Panc1 (cell line): ENCODE measurements around the gene CLSTN2. TPM values are rescaled to one million over a fixed set of nuclear protein-coding genes. Genes with fewer than 3 reads are reported as not detected.

Experiments used
- ATAC-seq: fragments of 200-7000 bp; cut with Tn5 transposase; 2 replicates; pipeline ENCODE4 v1.9.1; 2020; ENCODE audit warnings: mild to moderate bottlenecking, moderate library complexity
- BruUV-seq: library from RNA; stranded (reverse); fragments of 400-500 nt; replicated peaks from 2 replicates; lab custom pipeline; 2021; lab: Mats Ljungman, UMichigan
- CTCF ChIA-PET: fragments of 300-600 bp; sonication (Branson Sonifier 250); formaldehyde crosslinking; loops from one replicate; lab custom pipeline; 2022; ENCODE audit warnings: antibody characterized with exemption; lab: Charles Lee
- POLR2A ChIA-PET: fragments of 300-600 bp; sonication (Branson Sonifier 250); formaldehyde crosslinking; loops from one replicate; lab custom pipeline; 2022; ENCODE audit warnings: antibody characterized with exemption; lab: Charles Lee
- DNase-seq: peaks from one replicate; pipeline ENCODE4 v3.0.0-alpha.2; 2010; ENCODE audit warnings: low read depth, low spot score
- H3K27ac ChIP-seq: 2 replicates; pipeline ENCODE4 v1.5.1; 2011; ENCODE audit warnings: mild to moderate bottlenecking, low read length, inconsistent platforms
- H3K27me3 ChIP-seq: fragments of 200-500 bp; sonication (Bioruptor generic); 2 replicates; pipeline ENCODE4 v1.6.0; 2014; ENCODE audit warnings: low read length, inconsistent platforms; ENCODE audit not compliant: control insufficient read depth, insufficient read depth
- H3K36me3 ChIP-seq: fragments of 200-500 bp; sonication (Bioruptor generic); 2 replicates; pipeline ENCODE4 v1.5.1; 2014; ENCODE audit warnings: inconsistent platforms, mild to moderate bottlenecking, low read length, moderate library complexity; ENCODE audit not compliant: control insufficient read depth, insufficient read depth
- H3K4me1 ChIP-seq: 2 replicates; pipeline ENCODE4 v1.5.1; 2011; ENCODE audit warnings: inconsistent platforms, mild to moderate bottlenecking, low read length, moderate library complexity; ENCODE audit not compliant: control insufficient read depth, insufficient read depth
- H3K4me3 ChIP-seq, 2 experiments: 2 replicates each; pipeline ENCODE4 v1.5.1; 2011 to 2012; ENCODE audit warnings: low read depth in 2 of 2, low read length in 2 of 2, mild to moderate bottlenecking in 2 of 2, inconsistent platforms in 1 of 2, moderate library complexity in 1 of 2
- H3K9me3 ChIP-seq: fragments of 200-500 bp; sonication (Bioruptor generic); 2 replicates; pipeline ENCODE4 v1.5.1; 2014; ENCODE audit warnings: low read depth, mild to moderate bottlenecking, inconsistent platforms, low read length, moderate library complexity; ENCODE audit not compliant: control insufficient read depth, insufficient read depth
- POLR2AphosphoS5 ChIP-seq: IDR thresholded peaks from 2 replicates; pipeline ENCODE4 v1.6.1; 2012; ENCODE audit warnings: mild to moderate bottlenecking, low read depth, low read length, moderate library complexity
- REST ChIP-seq, 2 experiments: IDR thresholded peaks; 2 replicates each; pipeline ENCODE4 v1.6.1; 2011 to 2012; ENCODE audit warnings: low read depth in 2 of 2, control low read depth in 1 of 2, low read length in 1 of 2, mild to moderate bottlenecking in 1 of 2, moderate library complexity in 1 of 2; ENCODE audit not compliant: insufficient read depth in 1 of 2
- SIN3A ChIP-seq: IDR thresholded peaks from 2 replicates; pipeline ENCODE4 v1.6.1; 2012; ENCODE audit warnings: low read depth, mild to moderate bottlenecking, low read length, moderate library complexity, borderline replicate concordance; ENCODE audit not compliant: insufficient read depth
- TCF7L2 ChIP-seq: IDR thresholded peaks from 2 replicates; pipeline ENCODE4 v1.6.1; 2011; ENCODE audit warnings: mild to moderate bottlenecking, low read depth, low read length, inconsistent platforms
- in situ Hi-C: cut with HindIII; loops from 2 replicates; pipeline ENCODE4 v1.10.0; 2016; ENCODE audit warnings: low sequenced_read_pairs, low pct_unique_long_range_greater_than_20kb
- intact Hi-C: fragments of 100-400 bp; cut with micrococcal nuclease; formaldehyde crosslinking; loops from one replicate; pipeline ENCODE4 v1.10.0; 2022; ENCODE audit not compliant: unreplicated experiment
- total RNA-seq: library from RNA; stranded (reverse); gene quantifications from one replicate; pipeline ENCODE4 v1.2.1, GENCODE V29; 2021; ENCODE audit not compliant: unreplicated experiment
- TF ChIP-seq, protein P1 (sequence below): fragments of 450-650 bp; IDR thresholded peaks from 2 replicates; pipeline ENCODE4 v1.5.1; 2017; ENCODE audit warnings: mild to moderate bottlenecking

Gene CLSTN2
- total RNA-seq, 1 experiment from 2014 or later: 0.03 TPM

DNA sequence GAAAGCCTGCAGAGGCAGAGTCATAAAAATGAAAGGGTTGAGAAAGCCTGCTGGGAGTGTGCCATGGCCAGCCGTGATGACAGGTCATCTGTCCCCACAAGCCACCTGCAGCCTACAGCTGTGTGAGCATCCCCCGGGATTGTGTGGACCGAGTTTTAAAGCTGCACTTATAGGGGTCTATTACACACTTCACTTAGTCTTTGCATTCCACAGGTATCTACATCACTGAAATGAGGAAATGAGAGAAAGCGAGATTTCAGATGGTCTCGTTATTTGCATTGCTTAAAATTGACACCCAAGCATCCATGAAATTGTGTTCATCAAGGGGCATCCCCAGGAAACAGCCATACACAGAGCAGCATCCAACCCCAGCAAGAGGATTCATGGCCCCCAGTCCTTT lies 605.3 kb downstream of the CLSTN2 start:
- no peak overlapping the region for H3K4me3 ChIP-seq
- no peak for ATAC-seq
- POLR2A ChIA-PET: no interaction called here
- no peak overlapping the region for H3K27ac ChIP-seq
- TF ChIP-seq SIN3A (no peak), REST (IDR thresholded peaks at IDR 0.05; ENCODE audit: insufficient read depth in 1 of 2, low read depth in 2 of 2, low read length in 1 of 2) (no peak), TCF7L2 (no peak), POLR2AphosphoS5 (no peak)
- TF ChIP-seq, protein P1, sequence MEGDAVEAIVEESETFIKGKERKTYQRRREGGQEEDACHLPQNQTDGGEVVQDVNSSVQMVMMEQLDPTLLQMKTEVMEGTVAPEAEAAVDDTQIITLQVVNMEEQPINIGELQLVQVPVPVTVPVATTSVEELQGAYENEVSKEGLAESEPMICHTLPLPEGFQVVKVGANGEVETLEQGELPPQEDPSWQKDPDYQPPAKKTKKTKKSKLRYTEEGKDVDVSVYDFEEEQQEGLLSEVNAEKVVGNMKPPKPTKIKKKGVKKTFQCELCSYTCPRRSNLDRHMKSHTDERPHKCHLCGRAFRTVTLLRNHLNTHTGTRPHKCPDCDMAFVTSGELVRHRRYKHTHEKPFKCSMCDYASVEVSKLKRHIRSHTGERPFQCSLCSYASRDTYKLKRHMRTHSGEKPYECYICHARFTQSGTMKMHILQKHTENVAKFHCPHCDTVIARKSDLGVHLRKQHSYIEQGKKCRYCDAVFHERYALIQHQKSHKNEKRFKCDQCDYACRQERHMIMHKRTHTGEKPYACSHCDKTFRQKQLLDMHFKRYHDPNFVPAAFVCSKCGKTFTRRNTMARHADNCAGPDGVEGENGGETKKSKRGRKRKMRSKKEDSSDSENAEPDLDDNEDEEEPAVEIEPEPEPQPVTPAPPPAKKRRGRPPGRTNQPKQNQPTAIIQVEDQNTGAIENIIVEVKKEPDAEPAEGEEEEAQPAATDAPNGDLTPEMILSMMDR: no peak
- CTCF ChIA-PET: no interaction called here
- H3K4me1 ChIP-seq: no peaks in the 10 kb centered on the region
- H3K27me3 ChIP-seq: no peaks in the 10 kb centered on the region
- BruUV-seq: no TSS peak
- no peak for DNase-seq
- H3K36me3 ChIP-seq: no peaks in the 10 kb centered on the region
- intact Hi-C loops: no loop called here
- in situ Hi-C loops: no loop called here
- no peaks in the 10 kb centered on the region for H3K9me3 ChIP-seq

GRCh38 chr3:140541975-140542653 lies 607.1 kb downstream of the CLSTN2 start:
- POLR2A ChIA-PET: no interaction called here
- ATAC-seq (no peak), DNase-seq (no peak)
- Histone ChIP-seq H3K9me3 (no peaks in the 10 kb centered on the region), H3K4me3 (no peak overlapping the region), H3K27ac (no peak overlapping the region), H3K4me1 (no peaks in the 10 kb centered on the region), H3K27me3 (no peaks in the 10 kb centered on the region), H3K36me3 (no peaks in the 10 kb centered on the region)
- BruUV-seq: no TSS peak
- TF ChIP-seq, protein P1: no peak
- TF ChIP-seq POLR2AphosphoS5: no peak
- no peak for TF ChIP-seq TCF7L2
- TF ChIP-seq SIN3A: no peak
- no peak for TF ChIP-seq REST (IDR thresholded peaks at IDR 0.05; ENCODE audit: insufficient read depth in 1 of 2, low read depth in 2 of 2, low read length in 1 of 2)
- in situ Hi-C loops (no loop called here), intact Hi-C loops (no loop called here)
- CTCF ChIA-PET: no interaction called here
